Prostate gland (tissue), 2 donors: ENCODE results near the gene GBP5. TPM values are rescaled to one million over a fixed set of nuclear protein-coding genes. Genes with fewer than 3 reads are reported as not detected.

Source experiments
- DNase-seq: peaks from one replicate; pipeline ENCODE4 v3.0.0-alpha.2; 2019; ENCODE audit warnings: low spot score
- H3K27ac ChIP-seq, 2 donors: fragments of 200-600 bp; sonication (generic); 2 replicates each; pipeline ENCODE4 v1.5.1; 2017 to 2019
- H3K27me3 ChIP-seq: fragments of 200-600 bp; sonication (generic); replicated peaks from 2 replicates; pipeline ENCODE4 v1.5.1; 2019; ENCODE audit not compliant: insufficient read depth
- H3K36me3 ChIP-seq, 2 donors: fragments of 200-600 bp; sonication (generic); 1 replicate in 1 of 2; 2 replicates in 1 of 2; pipeline versions ENCODE4 v1.5.1 to v1.8.1; 2017 to 2019
- H3K4me1 ChIP-seq: fragments of 200-600 bp; sonication (generic); replicated peaks from 2 replicates; pipeline ENCODE4 v1.5.1; 2019
- H3K4me3 ChIP-seq, 2 donors: fragments of 200-600 bp; sonication (generic); 2 replicates each; pipeline ENCODE4 v1.5.1; 2017 to 2019
- H3K9me3 ChIP-seq: fragments of 200-600 bp; sonication (generic); 2 replicates; pipeline ENCODE4 v1.5.1; 2017
- POLR2A ChIP-seq: fragments of 450-650 bp; IDR thresholded peaks from one replicate; pipeline ENCODE4 v1.6.1; 2016; ENCODE audit warnings: antibody characterized with exemption, mild to moderate bottlenecking
- POLR2AphosphoS5 ChIP-seq: sonication (generic); formaldehyde crosslinking; IDR thresholded peaks from one replicate; pipeline ENCODE4 v1.6.1; 2017; ENCODE audit warnings: antibody characterized with exemption
- WGBS: methylation state at CpG from one replicate; pipeline ENCODE4 v1.1.5; 2018; 5-methylcytosine and 5-hydroxymethylcytosine counted together
- intact Hi-C: fragments of 100-400 bp; cut with DNase I; formaldehyde crosslinking; loops from one replicate; pipeline ENCODE4 v1.14.2; 2022
- total RNA-seq, 2 donors: library from RNA; depleted of rRNA; stranded (reverse); fragments of >200 nt; gene quantifications; one replicate each; pipeline ENCODE4 v1.1.0, GENCODE V29; 2016
- TF ChIP-seq, protein P1 (sequence below), 4 experiments: fragments of 200-600 bp in 2 of 4; fragments of 450-650 bp in 2 of 4; sonication (generic) in 2 of 4; IDR thresholded peaks; 1 replicate in 3 of 4; 2 replicates in 1 of 4; pipeline ENCODE4 v1.5.1; 2016 to 2019; ENCODE audit warnings: antibody characterized with exemption in 4 of 4, mild to moderate bottlenecking in 2 of 4, moderate library complexity in 2 of 4

GBP5 gene
- total RNA-seq, 2 donors from 2014 or later, result 0.23 to 5.8 TPM

DNA sequence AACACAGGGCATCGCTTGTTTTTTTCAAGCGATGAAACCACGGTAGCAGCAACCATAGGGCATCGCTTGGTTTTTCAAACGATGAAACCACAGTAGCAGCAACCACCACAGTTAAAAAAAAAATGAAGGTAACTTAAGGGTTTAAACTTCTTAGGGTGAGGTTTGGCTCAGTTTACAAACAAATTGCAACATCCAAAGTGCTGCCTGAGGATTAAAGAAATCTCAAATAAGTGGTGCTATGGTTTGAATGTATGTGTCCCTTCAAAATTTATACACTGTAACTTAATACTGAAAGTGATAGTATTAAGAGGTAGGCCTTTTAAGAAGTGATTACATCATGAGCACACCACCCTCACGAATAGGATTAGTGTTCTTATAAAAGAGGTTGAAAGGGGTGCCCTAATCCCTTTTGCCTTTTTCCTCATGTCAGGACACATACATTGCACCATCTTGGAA lies 6.4 kb upstream of the GBP5 start:
- TF ChIP-seq POLR2A (no peak), POLR2AphosphoS5 (no peak)
- TF ChIP-seq, protein P1, sequence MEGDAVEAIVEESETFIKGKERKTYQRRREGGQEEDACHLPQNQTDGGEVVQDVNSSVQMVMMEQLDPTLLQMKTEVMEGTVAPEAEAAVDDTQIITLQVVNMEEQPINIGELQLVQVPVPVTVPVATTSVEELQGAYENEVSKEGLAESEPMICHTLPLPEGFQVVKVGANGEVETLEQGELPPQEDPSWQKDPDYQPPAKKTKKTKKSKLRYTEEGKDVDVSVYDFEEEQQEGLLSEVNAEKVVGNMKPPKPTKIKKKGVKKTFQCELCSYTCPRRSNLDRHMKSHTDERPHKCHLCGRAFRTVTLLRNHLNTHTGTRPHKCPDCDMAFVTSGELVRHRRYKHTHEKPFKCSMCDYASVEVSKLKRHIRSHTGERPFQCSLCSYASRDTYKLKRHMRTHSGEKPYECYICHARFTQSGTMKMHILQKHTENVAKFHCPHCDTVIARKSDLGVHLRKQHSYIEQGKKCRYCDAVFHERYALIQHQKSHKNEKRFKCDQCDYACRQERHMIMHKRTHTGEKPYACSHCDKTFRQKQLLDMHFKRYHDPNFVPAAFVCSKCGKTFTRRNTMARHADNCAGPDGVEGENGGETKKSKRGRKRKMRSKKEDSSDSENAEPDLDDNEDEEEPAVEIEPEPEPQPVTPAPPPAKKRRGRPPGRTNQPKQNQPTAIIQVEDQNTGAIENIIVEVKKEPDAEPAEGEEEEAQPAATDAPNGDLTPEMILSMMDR (IDR thresholded peaks at IDR 0.05), result no peak
- Histone ChIP-seq H3K4me1 (no peaks in the 10 kb centered on the region), H3K4me3 (no peak overlapping the region), H3K36me3 (no peaks in the 10 kb centered on the region), H3K27ac (no peak overlapping the region), H3K27me3 (no peaks in the 10 kb centered on the region), H3K9me3 (no peaks in the 10 kb centered on the region)
- intact Hi-C loops, result loop anchor here (10.0 kb wide), 1 partner anchor 274 kb away; no protein-coding TSS in a partner anchor
- DNase-seq, result no peak
- WGBS, result 80% methylated on average over 6 of the region's 6 CpGs

DNA sequence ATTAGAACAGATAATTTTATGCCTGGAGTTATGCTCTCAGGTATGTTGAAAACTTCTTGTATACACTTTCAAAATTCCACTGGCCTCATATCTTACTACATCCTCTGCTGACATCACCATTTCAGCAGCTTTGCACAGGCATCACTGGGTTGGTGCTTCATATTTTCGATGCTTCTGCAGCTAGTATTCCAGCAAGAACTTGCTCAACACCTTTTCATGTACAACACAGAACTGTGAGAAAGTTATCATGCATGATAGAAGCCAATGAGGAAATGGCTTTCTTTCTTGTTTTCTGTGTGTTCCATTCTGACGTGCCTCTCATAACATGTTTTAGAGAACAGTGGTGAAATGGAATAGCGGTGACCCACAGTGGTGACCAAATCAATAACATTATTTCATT lies 5.1 kb upstream of the GBP5 start:
- TF ChIP-seq, protein P1 (IDR thresholded peaks at IDR 0.05), result no peak
- no peak for TF ChIP-seq POLR2AphosphoS5
- no peak for TF ChIP-seq POLR2A
- H3K9me3 ChIP-seq, result no peaks in the 10 kb centered on the region
- H3K27me3 ChIP-seq, result no peaks in the 10 kb centered on the region
- H3K4me1 ChIP-seq, result no peaks in the 10 kb centered on the region
- no peak overlapping the region for H3K27ac ChIP-seq
- WGBS, result 73% methylated on average over 3 of the region's 3 CpGs
- DNase-seq, result no peak
- H3K4me3 ChIP-seq, result no peak overlapping the region
- no peaks in the 10 kb centered on the region for H3K36me3 ChIP-seq
- intact Hi-C loops, result loop anchor here (10.0 kb wide), 1 partner anchor 273 kb away; no protein-coding TSS in a partner anchor

DNA sequence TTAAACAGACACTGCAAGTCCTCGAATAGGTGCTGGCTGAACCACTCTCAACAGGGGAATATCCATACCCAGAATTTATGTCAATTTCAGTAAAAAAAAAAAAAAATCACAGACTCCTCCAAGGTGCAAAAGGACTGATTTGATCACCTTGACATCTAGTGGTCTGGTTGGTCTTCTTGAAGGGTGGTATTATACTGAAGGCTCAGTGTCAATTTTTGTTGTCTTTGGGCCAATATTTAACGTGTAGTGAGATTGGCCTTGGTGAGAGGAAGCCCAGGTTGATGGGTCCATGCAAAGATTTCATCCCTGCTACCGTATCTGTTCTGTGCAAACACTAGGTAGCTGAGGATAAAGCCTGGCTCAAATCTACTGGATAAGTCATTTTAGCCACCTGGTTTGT lies 4.0 kb upstream of the GBP5 start:
- intact Hi-C loops, result loop anchor here (10.0 kb wide), 1 partner anchor 272 kb away; no protein-coding TSS in a partner anchor
- no peak for DNase-seq
- TF ChIP-seq, protein P1 (IDR thresholded peaks at IDR 0.05), result peak in 2 of 4 experiments; percentile 11 to 14
- TF ChIP-seq POLR2A (no peak), POLR2AphosphoS5 (no peak)
- no peaks in the 10 kb centered on the region for H3K27me3 ChIP-seq
- H3K36me3 ChIP-seq, result no peaks in the 10 kb centered on the region
- 88% methylated on average over 3 of the region's 3 CpGs for WGBS
- H3K4me1 ChIP-seq, result no peaks in the 10 kb centered on the region
- no peak overlapping the region for H3K4me3 ChIP-seq
- H3K9me3 ChIP-seq, result no peaks in the 10 kb centered on the region
- no peak overlapping the region for H3K27ac ChIP-seq

DNA sequence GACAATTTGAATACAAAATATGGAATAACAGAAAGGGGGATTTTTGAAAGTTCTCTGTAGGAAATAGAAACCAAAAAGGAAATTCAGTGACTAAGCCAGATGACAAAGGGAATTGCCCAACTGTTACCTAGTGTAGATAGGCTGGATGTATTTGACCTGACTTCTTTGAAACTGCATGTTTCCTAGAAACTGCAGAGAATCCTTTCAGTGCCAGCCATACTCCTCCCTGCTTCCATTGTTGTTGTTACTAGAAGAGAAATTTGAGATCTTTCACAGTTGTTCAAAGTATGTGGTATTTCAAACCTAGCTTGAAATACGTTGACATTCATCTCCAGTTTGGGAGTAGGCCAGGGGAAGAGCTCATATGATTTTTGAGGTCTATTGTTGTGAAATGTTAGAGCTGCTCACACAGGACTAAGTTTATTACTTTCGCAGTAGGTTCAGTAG lies 1.8 kb upstream of the GBP5 start:
- DNase-seq, result peak; percentile 33
- no peaks in the 10 kb centered on the region for H3K9me3 ChIP-seq
- H3K27me3 ChIP-seq, result no peaks in the 10 kb centered on the region
- TF ChIP-seq, protein P1 (IDR thresholded peaks at IDR 0.05), result no peak
- peak; percentile 60 for TF ChIP-seq POLR2AphosphoS5
- H3K36me3 ChIP-seq, result no peaks in the 10 kb centered on the region
- H3K4me3 ChIP-seq, result no peak overlapping the region
- intact Hi-C loops, result loop anchor here (10.0 kb wide), 1 partner anchor 270 kb away; no protein-coding TSS in a partner anchor
- no peaks in the 10 kb centered on the region for H3K4me1 ChIP-seq
- no peak overlapping the region for H3K27ac ChIP-seq
- WGBS, result 2% methylated on average over 2 of the region's 2 CpGs

DNA sequence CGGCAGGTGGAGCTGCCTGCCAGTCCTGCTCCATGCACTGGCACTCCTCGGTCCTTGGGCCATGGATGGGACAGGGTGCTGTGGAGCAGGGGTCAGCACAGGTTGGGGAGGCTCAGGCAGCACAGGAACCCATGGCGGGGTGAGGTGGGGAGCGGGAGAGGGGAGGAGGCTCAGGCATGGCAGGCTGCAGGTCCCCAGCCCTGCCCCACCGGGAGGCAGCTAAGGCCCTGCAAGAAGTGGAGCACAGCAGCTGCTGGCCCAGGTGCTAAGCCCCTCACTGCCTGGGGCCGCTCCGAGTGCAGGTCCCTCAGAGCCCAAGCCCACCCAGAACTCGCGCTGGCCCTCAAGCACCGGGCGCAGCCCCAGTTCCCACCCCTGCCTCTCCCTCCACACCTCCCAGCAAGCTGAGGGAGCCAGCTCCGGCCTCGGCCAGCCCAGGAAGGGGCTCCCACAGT lies 691 bp upstream of the GBP5 start:
- WGBS, result 93% methylated on average over 12 of the region's 13 CpGs
- no peak overlapping the region for H3K27ac ChIP-seq
- intact Hi-C loops, result loop anchor here (10.0 kb wide), 1 partner anchor 269 kb away; no protein-coding TSS in a partner anchor

More for the DNA sequence above, 691 bp upstream of the GBP5 start:
- H3K4me1 ChIP-seq, result no peaks in the 10 kb centered on the region
- TF ChIP-seq POLR2A (no peak), POLR2AphosphoS5 (no peak)
- TF ChIP-seq, protein P1 (IDR thresholded peaks at IDR 0.05), result no peak
- no peak for DNase-seq
- no peak overlapping the region for H3K4me3 ChIP-seq
- no peaks in the 10 kb centered on the region for H3K27me3 ChIP-seq
- H3K36me3 ChIP-seq, result no peaks in the 10 kb centered on the region
- no peaks in the 10 kb centered on the region for H3K9me3 ChIP-seq
